ENCODE measurements around the gene CHST1.

DNA sequence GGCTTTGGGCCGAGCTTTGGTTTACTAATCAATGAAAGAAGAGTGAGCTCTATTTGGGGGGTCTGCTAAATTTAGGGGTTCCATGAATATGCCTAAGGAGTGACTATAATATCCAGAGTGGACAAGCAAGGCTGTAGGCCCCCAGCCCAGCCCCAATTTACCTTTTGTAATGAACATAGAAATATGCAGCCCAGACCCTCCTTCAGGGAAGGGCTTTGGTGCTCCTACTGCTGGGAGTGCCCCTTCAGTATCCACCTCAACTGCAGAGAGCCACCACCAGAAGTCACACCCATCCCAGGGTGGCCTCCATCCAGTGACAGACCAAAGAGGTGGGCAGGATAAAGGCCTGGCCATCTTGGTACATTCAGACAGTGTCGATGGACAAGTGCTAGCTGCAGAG lies 43.1 kb downstream of the CHST1 start:
- TF ChIP-seq, protein P1, sequence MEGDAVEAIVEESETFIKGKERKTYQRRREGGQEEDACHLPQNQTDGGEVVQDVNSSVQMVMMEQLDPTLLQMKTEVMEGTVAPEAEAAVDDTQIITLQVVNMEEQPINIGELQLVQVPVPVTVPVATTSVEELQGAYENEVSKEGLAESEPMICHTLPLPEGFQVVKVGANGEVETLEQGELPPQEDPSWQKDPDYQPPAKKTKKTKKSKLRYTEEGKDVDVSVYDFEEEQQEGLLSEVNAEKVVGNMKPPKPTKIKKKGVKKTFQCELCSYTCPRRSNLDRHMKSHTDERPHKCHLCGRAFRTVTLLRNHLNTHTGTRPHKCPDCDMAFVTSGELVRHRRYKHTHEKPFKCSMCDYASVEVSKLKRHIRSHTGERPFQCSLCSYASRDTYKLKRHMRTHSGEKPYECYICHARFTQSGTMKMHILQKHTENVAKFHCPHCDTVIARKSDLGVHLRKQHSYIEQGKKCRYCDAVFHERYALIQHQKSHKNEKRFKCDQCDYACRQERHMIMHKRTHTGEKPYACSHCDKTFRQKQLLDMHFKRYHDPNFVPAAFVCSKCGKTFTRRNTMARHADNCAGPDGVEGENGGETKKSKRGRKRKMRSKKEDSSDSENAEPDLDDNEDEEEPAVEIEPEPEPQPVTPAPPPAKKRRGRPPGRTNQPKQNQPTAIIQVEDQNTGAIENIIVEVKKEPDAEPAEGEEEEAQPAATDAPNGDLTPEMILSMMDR (conservative IDR thresholded peaks at IDR 0.05; ENCODE audit: low read length): no peak
- no peak for TF ChIP-seq EZH2phosphoT487 (IDR thresholded peaks at IDR 0.05; ENCODE audit: borderline replicate concordance, low read depth, low read length)

Measured in OCI-LY7 (cell line).